KMS-11 (cell line): Measurements from ENCODE around the gene GMFB.

Source experiments
- H2AFZ ChIP-seq: fragments of 200-600 bp; sonication (generic); 2 replicates; pipeline ENCODE4 v1.6.1; 2016; ENCODE audit warnings: antibody characterized with exemption, mixed run types, low read depth
- H3K27ac ChIP-seq: fragments of 200-600 bp; sonication (generic); 2 replicates; pipeline ENCODE4 v1.6.1; 2016; ENCODE audit warnings: mild to moderate bottlenecking, mixed run types
- H3K27me3 ChIP-seq: fragments of 200-600 bp; sonication (generic); 2 replicates; pipeline ENCODE4 v1.6.1; 2017; ENCODE audit warnings: mild to moderate bottlenecking, low read depth, mixed run types, moderate library complexity; ENCODE audit not compliant: insufficient read depth
- H3K36me3 ChIP-seq: fragments of 200-600 bp; sonication (generic); 2 replicates; pipeline ENCODE4 v1.6.1; 2017; ENCODE audit warnings: mild to moderate bottlenecking, mixed run types; ENCODE audit not compliant: insufficient read depth
- H3K4me1 ChIP-seq: fragments of 200-600 bp; sonication (generic); 2 replicates; pipeline ENCODE4 v1.6.1; 2016; ENCODE audit warnings: mild to moderate bottlenecking, low read depth, mixed run types; ENCODE audit not compliant: poor library complexity, severe bottlenecking
- H3K4me2 ChIP-seq: fragments of 200-600 bp; sonication (generic); 2 replicates; pipeline ENCODE4 v1.7.0; 2016; ENCODE audit warnings: mild to moderate bottlenecking, mixed run types
- H3K4me3 ChIP-seq: fragments of 200-600 bp; sonication (generic); IDR thresholded peaks from 2 replicates; pipeline ENCODE4 v1.6.1; 2017; ENCODE audit warnings: low read depth, low read length, mixed read lengths; ENCODE audit not compliant: insufficient read depth
- H3K79me2 ChIP-seq: fragments of 200-600 bp; sonication (generic); 2 replicates; pipeline ENCODE4 v1.6.1; 2016; ENCODE audit warnings: low read depth, mixed run types; ENCODE audit not compliant: insufficient read depth
- H3K9ac ChIP-seq: fragments of 200-600 bp; sonication (generic); 2 replicates; pipeline ENCODE4 v1.6.1; 2016; ENCODE audit warnings: mild to moderate bottlenecking, mixed run types
- H4K20me1 ChIP-seq: fragments of 200-600 bp; sonication (generic); 2 replicates; pipeline ENCODE4 v1.6.1; 2016; ENCODE audit warnings: mild to moderate bottlenecking, mixed run types; ENCODE audit not compliant: insufficient read depth
- TF ChIP-seq, protein P1 (sequence below): fragments of 200-600 bp; sonication (generic); conservative IDR thresholded peaks from 2 replicates; pipeline ENCODE4 v1.6.1; 2017; ENCODE audit warnings: low read depth, mild to moderate bottlenecking, antibody characterized with exemption, low read length, moderate library complexity, mixed read lengths

The GMFB gene

GRCh38 chr14:54488318-54488645 is 498 bp downstream of the GMFB start:
- Histone ChIP-seq H3K4me2 (peak overlapping the region; percentile 85), H3K4me1 (peaks cover 39% of the 10 kb centered on the region), H3K27me3 (no peaks in the 10 kb centered on the region), H3K79me2 (peaks cover 49% of the 10 kb centered on the region; the same call in 1 of the 2 replicates), H3K36me3 (no peaks in the 10 kb centered on the region), H3K27ac (peak overlapping the region; percentile 43), H3K9ac (peak overlapping the region; percentile 77), H4K20me1 (no peaks in the 10 kb centered on the region), H3K4me3 (no peak overlapping the region), H2AFZ (peak overlapping the region; percentile 52)
- TF ChIP-seq, protein P1, sequence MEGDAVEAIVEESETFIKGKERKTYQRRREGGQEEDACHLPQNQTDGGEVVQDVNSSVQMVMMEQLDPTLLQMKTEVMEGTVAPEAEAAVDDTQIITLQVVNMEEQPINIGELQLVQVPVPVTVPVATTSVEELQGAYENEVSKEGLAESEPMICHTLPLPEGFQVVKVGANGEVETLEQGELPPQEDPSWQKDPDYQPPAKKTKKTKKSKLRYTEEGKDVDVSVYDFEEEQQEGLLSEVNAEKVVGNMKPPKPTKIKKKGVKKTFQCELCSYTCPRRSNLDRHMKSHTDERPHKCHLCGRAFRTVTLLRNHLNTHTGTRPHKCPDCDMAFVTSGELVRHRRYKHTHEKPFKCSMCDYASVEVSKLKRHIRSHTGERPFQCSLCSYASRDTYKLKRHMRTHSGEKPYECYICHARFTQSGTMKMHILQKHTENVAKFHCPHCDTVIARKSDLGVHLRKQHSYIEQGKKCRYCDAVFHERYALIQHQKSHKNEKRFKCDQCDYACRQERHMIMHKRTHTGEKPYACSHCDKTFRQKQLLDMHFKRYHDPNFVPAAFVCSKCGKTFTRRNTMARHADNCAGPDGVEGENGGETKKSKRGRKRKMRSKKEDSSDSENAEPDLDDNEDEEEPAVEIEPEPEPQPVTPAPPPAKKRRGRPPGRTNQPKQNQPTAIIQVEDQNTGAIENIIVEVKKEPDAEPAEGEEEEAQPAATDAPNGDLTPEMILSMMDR: no peak

DNA sequence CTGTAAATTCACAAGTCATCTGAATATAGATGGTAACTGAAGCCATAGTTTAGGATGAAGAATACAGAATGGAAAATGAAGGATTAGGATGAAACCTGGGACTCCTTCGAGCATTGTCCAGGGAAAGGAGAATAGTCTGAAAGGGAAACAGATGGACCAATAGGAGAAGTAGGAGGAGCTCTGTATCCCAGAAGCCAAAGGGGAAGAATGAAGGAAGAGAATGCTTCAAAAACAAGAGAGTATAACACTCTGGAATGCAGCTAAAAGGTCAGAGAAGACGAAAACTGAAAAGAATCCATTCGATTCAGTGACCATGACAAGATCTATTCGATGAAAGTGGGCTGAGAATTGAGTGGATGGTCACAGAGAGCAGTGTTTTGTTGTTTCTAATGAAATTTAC is 1.0 kb downstream of the GMFB start:
- Histone ChIP-seq H3K27me3 (no peaks in the 10 kb centered on the region), H3K79me2 (peaks cover 49% of the 10 kb centered on the region; the same call in 1 of the 2 replicates), H2AFZ (no peak overlapping the region), H3K4me1 (peaks cover 43% of the 10 kb centered on the region), H3K4me3 (no peak overlapping the region), H3K4me2 (peak overlapping the region; percentile 85), H3K9ac (peak overlapping the region; percentile 77), H3K27ac (no peak overlapping the region), H4K20me1 (no peaks in the 10 kb centered on the region), H3K36me3 (no peaks in the 10 kb centered on the region)
- TF ChIP-seq, protein P1: no peak

DNA sequence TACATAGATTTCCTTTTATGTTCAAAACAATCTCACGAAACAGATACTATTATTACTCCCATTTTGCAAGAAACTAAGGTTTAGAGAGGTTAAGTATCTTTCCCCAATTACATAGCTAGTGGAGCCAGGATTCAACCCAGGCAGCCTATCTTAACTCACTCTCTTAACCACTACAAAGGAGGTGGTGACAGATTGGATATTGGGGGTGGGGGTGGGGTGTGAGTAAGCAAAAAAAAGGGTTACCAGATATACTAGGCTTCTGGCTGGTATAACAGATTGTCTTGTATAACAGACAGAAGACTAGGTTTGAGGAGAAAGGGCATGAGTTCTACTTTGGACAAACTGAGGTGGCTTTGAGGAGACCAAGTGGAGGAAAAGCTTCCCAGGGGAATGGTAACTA is 2.1 kb downstream of the GMFB start:
- Histone ChIP-seq H3K79me2 (peaks cover 49% of the 10 kb centered on the region; the same call in 1 of the 2 replicates), H3K27ac (no peak overlapping the region), H3K36me3 (peaks cover 3% of the 10 kb centered on the region; the same call in 1 of the 2 replicates), H3K27me3 (no peaks in the 10 kb centered on the region), H2AFZ (no peak overlapping the region), H3K4me1 (peaks cover 43% of the 10 kb centered on the region), H3K4me3 (no peak overlapping the region), H3K4me2 (peak overlapping the region; percentile 17; the same call in 1 of the 2 replicates), H3K9ac (no peak overlapping the region), H4K20me1 (no peaks in the 10 kb centered on the region)
- TF ChIP-seq, protein P1: no peak

- no peak overlapping the region for H3K4me3 ChIP-seq
- no peak overlapping the region for H2AFZ ChIP-seq
- H3K9ac ChIP-seq: no peak overlapping the region
- peaks cover 42% of the 10 kb centered on the region for H3K4me1 ChIP-seq
- no peak overlapping the region for H3K27ac ChIP-seq
- TF ChIP-seq, protein P1: no peak
- H3K4me2 ChIP-seq: no peak overlapping the region
- H3K36me3 ChIP-seq: peaks cover 3% of the 10 kb centered on the region; the same call in 1 of the 2 replicates
- no peaks in the 10 kb centered on the region for H4K20me1 ChIP-seq
- H3K27me3 ChIP-seq: no peaks in the 10 kb centered on the region
- peaks cover 49% of the 10 kb centered on the region; the same call in 1 of the 2 replicates for H3K79me2 ChIP-seq
These were observed 4.9 kb downstream of the GMFB start for GRCh38 chr14:54483846-54484245.
